Heart left ventricle (tissue), 16 donors: Measurements from ENCODE around the gene KRT32. TPM values are rescaled to one million over a fixed set of nuclear protein-coding genes. Genes with fewer than 3 reads are reported as not detected.

ENCODE experiments used
- ATAC-seq, 4 donors: fragments of 200-7000 bp; cut with Tn5 transposase; one replicate each; pipeline ENCODE4 v1.9.1; 2020 to 2022; ENCODE audit warnings: moderate library complexity in 4 of 4, mild to moderate bottlenecking in 3 of 4, moderate number of reproducible peaks in 1 of 4
- DNase-seq, 5 donors: peaks; one replicate each; pipeline ENCODE4 v3.0.0-alpha.2; 2020
- H3K27ac ChIP-seq, 12 donors: fragments of 200-600 bp; sonication (generic) in 4 of 12; one replicate each; pipeline versions ENCODE4 v1.5.0 to v1.8.0; 2016 to 2022; ENCODE audit warnings: mild to moderate bottlenecking in 2 of 12
- H3K27me3 ChIP-seq, 9 donors: fragments of 200-600 bp; sonication (generic) in 2 of 9; one replicate each; pipeline versions ENCODE4 v1.5.1 to v1.8.0; 2016 to 2022; ENCODE audit warnings: mild to moderate bottlenecking in 3 of 9
- H3K36me3 ChIP-seq, 9 donors: fragments of 200-600 bp; sonication (generic) in 2 of 9; one replicate each; pipeline versions ENCODE4 v1.5.0 to v1.8.0; 2018 to 2022; ENCODE audit warnings: mild to moderate bottlenecking in 2 of 9
- H3K4me1 ChIP-seq, 12 donors: fragments of 200-600 bp; sonication (generic) in 4 of 12; one replicate each; pipeline versions ENCODE4 v1.5.0 to v1.8.0; 2016 to 2022; ENCODE audit warnings: mild to moderate bottlenecking in 3 of 12
- H3K4me3 ChIP-seq, 12 donors: fragments of 200-600 bp; sonication (generic) in 4 of 12; one replicate each; pipeline versions ENCODE4 v1.5.0 to v1.8.0; 2017 to 2022; ENCODE audit warnings: mild to moderate bottlenecking in 9 of 12, moderate library complexity in 4 of 12
- H3K9me3 ChIP-seq, 12 donors: fragments of 200-600 bp; sonication (generic) in 4 of 12; one replicate each; pipeline versions ENCODE4 v1.5.0 to v1.8.0; 2016 to 2022; ENCODE audit warnings: mild to moderate bottlenecking in 1 of 12
- CTCF ChIP-seq, 12 donors: fragments of 200-600 bp; sonication (generic) in 4 of 12; IDR thresholded peaks; one replicate each; pipeline versions ENCODE4 v1.5.0 to v1.8.0; 2018 to 2022; ENCODE audit warnings: antibody characterized with exemption in 12 of 12, mild to moderate bottlenecking in 5 of 12
- POLR2A ChIP-seq, 2 donors: fragments of 450-650 bp; IDR thresholded peaks; one replicate each; pipeline ENCODE4 v1.6.1; 2017; ENCODE audit warnings: antibody characterized with exemption in 2 of 2, mild to moderate bottlenecking in 2 of 2, moderate library complexity in 2 of 2
- WGBS, 4 donors: extraction: QIAGEN DNeasy Blood & Tissue Kit in 2 of 4; methylation state at CpG; one replicate each; pipeline versions ENCODE4 v1.1.5 to v1.1.7; 2013 to 2018; 5-methylcytosine and 5-hydroxymethylcytosine counted together
- intact Hi-C, 10 donors: fragments of 100-400 bp; cut with DNase I; formaldehyde crosslinking; loops; one replicate each; pipeline versions ENCODE4 v1.11.1 to v1.14.2; 2022
- polyA plus RNA-seq, 2 donors: library from polyadenylated mRNA; stranded (reverse); fragments of 200-250 nt; gene quantifications; one replicate each; pipeline ENCODE4 v1.2.3, GENCODE V29; 2013
- total RNA-seq, 9 donors: library from RNA; depleted of rRNA in 2 of 9; stranded (reverse); fragments of >200 nt in 2 of 9; fragmentation: NEBNext Ultra II Directional in 3 of 9; extraction: Animal tissue kit (Norgen Biotek cat#: 25700) in 3 of 9; gene quantifications; one replicate each; pipeline versions ENCODE4 v1.1.0 to v1.2.4, GENCODE V29; 2016 to 2023
- donor health status: ischemic (EF 13 %, LVEDD 7.1; RV severe dilation, severe dysfunction).
- donor health status: healthy with polysubstance abuse.
- donor health status: DM: no; HTN: yes; CAD: no.
- donor health status: DM: no; HTN: no; CAD: no.
- donor health status: ischemic (EF 25% LVEDD 6.9; RV normal size, moderate dysfunction).
- donor health status: ischemic (EF 25% LVEDD 5.7; RV mildly dilated, moderate dysfunction).
- donor health status: healthy.
- donor health status: DM: yes; HTN: yes; CAD: no.
- donor health status: ischemic (EF 35%, LVEDD 5.7; RV mildly dilated, moderate dysfunction).
- donor health status: nonischemic (EF 11% LVEDD 7.7; RV severe dilation, severe dysfunction).
- donor health status: DM: yes; HTN: yes; CAD: no.
- donor health status: PGD.
- donor health status: ischemic (EF 29% LVEDD 5.4; RV normal size, mild dysfunction).
- donor health status: nonischemic (EF 23%, LVEDD 6.1; RV moderate dilation, normal function).

KRT32 gene
- total and polyA plus RNA-seq, 11 donors, result 0.16 to 0.27 (median 0.21) TPM; not detected in 7

GRCh38 chr17:41456204-41456603 is 11.0 kb downstream of the KRT32 start:
- peaks cover 0 to 18% (median 5%) of the 10 kb centered on the region in 9 donors for H3K27me3 ChIP-seq
- H3K27ac ChIP-seq, result no peak overlapping the region
- intact Hi-C loops, result no loop called here
- H3K36me3 ChIP-seq, result no peaks in the 10 kb centered on the region
- ATAC-seq (no peak), DNase-seq (no peak)
- 57 to 78% (median 72%) methylated on average over 3 of the region's 3 CpGs for WGBS, 4 donors
- no peak overlapping the region for H3K4me3 ChIP-seq
- no peak for TF ChIP-seq POLR2A (IDR thresholded peaks at IDR 0.05)
- peak in 2 of 12 donors; percentile 9 to 21 for TF ChIP-seq CTCF (IDR thresholded peaks at IDR 0.05)
- peaks cover 0 to 8% (median 0%) of the 10 kb centered on the region in 12 donors for H3K9me3 ChIP-seq
- no peaks in the 10 kb centered on the region for H3K4me1 ChIP-seq

- H3K9me3 ChIP-seq, result peaks cover 0 to 8% (median 0%) of the 10 kb centered on the region in 12 donors
- no peaks in the 10 kb centered on the region for H3K4me1 ChIP-seq
- no peaks in the 10 kb centered on the region for H3K36me3 ChIP-seq
- WGBS, 4 donors, result 76 to 100% (median 84%) methylated on average over 1 of the region's 1 CpG
- intact Hi-C loops, result no loop called here
- peaks cover 0 to 18% (median 6%) of the 10 kb centered on the region in 9 donors for H3K27me3 ChIP-seq
- ATAC-seq (no peak), DNase-seq (no peak)
- no peak overlapping the region for H3K27ac ChIP-seq
- no peak overlapping the region for H3K4me3 ChIP-seq
- TF ChIP-seq CTCF (IDR thresholded peaks at IDR 0.05) (no peak), POLR2A (IDR thresholded peaks at IDR 0.05) (no peak)
These were observed 11.9 kb downstream of the KRT32 start for GRCh38 chr17:41455236-41455635.

DNA sequence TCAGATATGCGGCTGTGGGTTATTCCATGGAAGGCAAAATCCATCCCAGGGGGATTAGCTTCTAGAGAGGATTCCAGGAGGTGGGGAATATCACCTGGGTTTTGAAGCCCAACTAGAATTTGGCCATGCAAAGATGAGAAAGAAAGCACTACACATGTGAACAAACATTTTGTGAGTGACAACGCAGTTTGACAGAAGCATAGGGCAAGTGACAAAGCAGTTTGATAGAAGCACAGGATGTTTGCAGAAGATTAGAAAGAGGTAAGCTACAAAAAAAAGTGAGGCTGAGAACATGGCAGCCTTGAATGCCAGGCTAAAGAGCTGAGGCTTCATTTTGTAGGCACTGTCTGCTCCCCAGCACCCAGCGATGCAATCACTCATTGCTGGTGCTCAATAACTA is 14.1 kb downstream of the KRT32 start:
- intact Hi-C loops, result no loop called here
- Histone ChIP-seq H3K27ac (no peak overlapping the region), H3K27me3 (peaks cover 0 to 30% (median 5%) of the 10 kb centered on the region in 9 donors), H3K4me3 (no peak overlapping the region), H3K36me3 (no peaks in the 10 kb centered on the region), H3K4me1 (no peaks in the 10 kb centered on the region), H3K9me3 (peaks cover 0 to 8% (median 0%) of the 10 kb centered on the region in 12 donors)
- no peak for ATAC-seq
- WGBS, 4 donors, result 88 to 92% (median 89%) methylated on average over 3 of the region's 3 CpGs
- TF ChIP-seq POLR2A (IDR thresholded peaks at IDR 0.05) (no peak), CTCF (IDR thresholded peaks at IDR 0.05) (no peak)
- no peak for DNase-seq

DNA sequence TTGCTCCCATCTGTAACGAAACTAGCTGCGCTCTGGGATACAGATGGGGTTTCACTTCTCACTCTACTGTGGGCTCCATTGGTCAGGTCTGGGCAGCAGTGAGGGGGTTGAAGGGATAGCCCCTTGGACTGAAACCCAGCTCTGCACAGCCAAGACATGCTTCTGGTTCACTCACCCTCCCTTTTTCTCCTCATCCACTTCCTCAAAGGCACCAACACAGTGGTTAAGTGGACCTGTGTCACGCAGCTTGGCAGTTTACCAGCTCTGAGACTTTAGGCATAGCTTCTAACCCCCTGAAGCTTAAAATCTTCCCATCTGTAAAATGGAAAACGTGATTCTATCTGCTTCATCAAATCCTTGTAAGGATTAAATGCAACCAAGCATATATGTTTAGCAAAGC is 14.9 kb downstream of the KRT32 start:
- DNase-seq (no peak), ATAC-seq (no peak)
- Histone ChIP-seq H3K36me3 (no peaks in the 10 kb centered on the region), H3K4me3 (no peak overlapping the region), H3K27ac (no peak overlapping the region), H3K9me3 (peaks cover 0 to 8% (median 0%) of the 10 kb centered on the region in 12 donors), H3K27me3 (peaks cover 0 to 35% (median 5%) of the 10 kb centered on the region in 9 donors), H3K4me1 (no peaks in the 10 kb centered on the region)
- intact Hi-C loops, result no loop called here
- WGBS, 4 donors, result 53 to 61% (median 57%) methylated on average over 4 of the region's 4 CpGs
- TF ChIP-seq CTCF (IDR thresholded peaks at IDR 0.05) (no peak), POLR2A (IDR thresholded peaks at IDR 0.05) (no peak)
